HT1080 (cell line): ENCODE results near the gene CXCR2. TPM values are rescaled to one million over a fixed set of nuclear protein-coding genes. Genes with fewer than 3 reads are reported as not detected.

ENCODE experiments used
- DNase-seq: peaks from one replicate; pipeline ENCODE4 v3.0.0-alpha.2; 2015; ENCODE audit warnings: low read depth
- total RNA-seq: library from RNA; depleted of rRNA; stranded (reverse); fragments of >200 nt; shearing (Covaris generic); gene quantifications from 2 replicates; pipeline ENCODE4 v1.2.3, GENCODE V29; 2014; rRNA removed

CXCR2 gene
- total RNA-seq, 1 experiment from 2014 or later: 0.10 TPM

GRCh38 chr2:218180467-218181114 is 54.8 kb downstream of the CXCR2 start:
- no peak for DNase-seq

DNA sequence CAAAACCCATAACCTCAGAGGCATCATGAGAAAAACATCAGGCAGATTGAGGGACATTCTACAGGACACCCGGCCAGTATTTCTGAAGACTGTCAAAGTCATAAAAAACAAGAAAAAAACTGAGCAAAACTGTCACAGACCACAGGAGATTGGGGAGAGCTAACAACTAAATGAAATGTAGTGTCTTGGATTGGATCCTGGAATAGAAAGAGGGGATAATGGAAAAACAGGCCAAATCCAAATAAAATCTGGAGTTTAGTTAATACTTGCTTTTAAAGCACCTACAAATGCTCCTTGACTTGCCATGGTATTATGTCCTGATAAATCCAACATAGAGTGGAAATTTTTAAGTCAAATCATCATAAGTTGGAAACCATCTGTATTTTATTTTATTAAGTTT is 58.5 kb downstream of the CXCR2 start:
- no peak for DNase-seq

DNA sequence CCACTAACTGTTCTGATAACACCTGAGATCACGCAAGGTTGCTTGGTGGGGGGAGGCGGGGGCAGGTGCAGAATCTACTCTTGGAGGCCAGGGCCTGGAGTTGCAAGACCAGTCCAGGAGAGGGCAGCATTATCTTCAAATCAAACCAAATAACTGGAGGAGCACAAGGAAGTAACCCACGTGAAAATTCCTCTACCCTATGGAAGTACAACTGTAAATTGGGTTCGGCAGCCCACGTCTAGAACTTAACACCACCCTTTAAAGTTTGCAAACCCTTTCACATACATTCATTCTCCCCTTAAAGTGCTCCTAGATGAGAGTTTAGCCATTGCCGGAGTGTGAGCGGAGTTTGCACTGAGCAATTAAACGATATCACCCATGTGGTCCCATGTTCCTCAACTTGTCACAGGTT is 60.5 kb downstream of the CXCR2 start:
- peak; percentile 74 for DNase-seq

Other genes with a start within 250 kb of the CXCR2 start
- 9.6 and 10.5 TPM in 2 replicates for gene TNS1, start 123.0 kb upstream of the CXCR2 start, total RNA-seq
- gene RUFY4, start 56.8 kb upstream of the CXCR2 start, total RNA-seq: not detected in 2 replicates
- not detected in 2 replicates for gene CXCR1, start 40.9 kb downstream of the CXCR2 start, total RNA-seq
- 422 and 493 TPM in 2 replicates for gene ARPC2, start 91.2 kb downstream of the CXCR2 start, total RNA-seq
- gene GPBAR1, start 135.0 kb downstream of the CXCR2 start, total RNA-seq: 0.05 TPM in 1 of 2 replicates, not detected in the other
- gene AAMP, start 144.1 kb downstream of the CXCR2 start, total RNA-seq: 226 and 244 TPM in 2 replicates
- 41.6 and 42.2 TPM in 2 replicates for gene PNKD, start 144.5 kb downstream of the CXCR2 start, total RNA-seq
- 78.7 and 93.7 TPM in 2 replicates for gene TMBIM1, start 166.5 kb downstream of the CXCR2 start, total RNA-seq
- not detected in 2 replicates for gene CATIP, start 230.8 kb downstream of the CXCR2 start, total RNA-seq